Body of pancreas (tissue), 4 donors: Measurements from ENCODE around the gene TSGA10IP. TPM values are rescaled to one million over a fixed set of nuclear protein-coding genes. Genes with fewer than 3 reads are reported as not detected.

Source experiments
- ATAC-seq: fragments of 150-250 bp; one replicate; pipeline ENCODE4 v1.9.1; 2016
- DNase-seq, 4 donors: peaks; one replicate each; pipeline ENCODE4 v3.0.0-alpha.2; 2019
- H3K27ac ChIP-seq, 4 donors: fragments of 200-600 bp; sonication (generic); 1 replicate in 3 of 4; 2 replicates in 1 of 4; pipeline versions ENCODE4 v1.5.1 to v1.6.1; 2016 to 2019; ENCODE audit warnings: mild to moderate bottlenecking in 1 of 4, mixed read lengths in 1 of 4, moderate library complexity in 1 of 4
- H3K27me3 ChIP-seq, 2 donors: fragments of 200-600 bp; sonication (generic); one replicate each; pipeline ENCODE4 v1.6.0; 2016; ENCODE audit warnings: mild to moderate bottlenecking in 1 of 2
- H3K36me3 ChIP-seq, 2 donors: fragments of 200-600 bp; sonication (generic); replicated peaks in 1 of 2; 2 replicates each; pipeline ENCODE4 v1.5.1; 2016; ENCODE audit warnings: low read depth in 2 of 2; ENCODE audit not compliant: insufficient read depth in 1 of 2
- H3K4me1 ChIP-seq: fragments of 200-600 bp; sonication (generic); one replicate; pipeline ENCODE4 v1.6.0; 2016
- H3K4me3 ChIP-seq, 2 donors: fragments of 200-600 bp; sonication (generic); 1 replicate in 1 of 2; 2 replicates in 1 of 2; pipeline ENCODE4 v1.5.1; 2016 to 2019
- H3K9me3 ChIP-seq, 3 donors: fragments of 200-600 bp; sonication (generic); 1 replicate in 2 of 3; 2 replicates in 1 of 3; pipeline ENCODE4 v1.5.1; 2016
- POLR2A ChIP-seq, 3 donors: fragments of 450-650 bp; IDR thresholded peaks; one replicate each; pipeline ENCODE4 v1.6.1; 2016; ENCODE audit warnings: antibody characterized with exemption in 3 of 3, mild to moderate bottlenecking in 2 of 3
- WGBS, 2 donors: methylation state at CpG; one replicate each; pipeline ENCODE4 v1.1.5; 2017; 5-methylcytosine and 5-hydroxymethylcytosine counted together
- intact Hi-C: fragments of 100-400 bp; cut with DNase I; formaldehyde crosslinking; loops from one replicate; pipeline ENCODE4 v1.15.1; 2023
- total RNA-seq, 2 donors: library from RNA; depleted of rRNA; stranded (reverse); fragments of >200 nt; gene quantifications; one replicate each; pipeline ENCODE4 v1.1.0, GENCODE V29; 2016
- TF ChIP-seq, protein P1 (sequence below), 7 experiments: fragments of 450-650 bp in 4 of 7; fragments of 200-600 bp in 3 of 7; sonication (generic) in 3 of 7; IDR thresholded peaks; one replicate each; pipeline ENCODE4 v1.5.1; 2016 to 2019; ENCODE audit warnings: antibody characterized with exemption in 7 of 7

Gene TSGA10IP
- total RNA-seq, 2 donors from 2014 or later: not detected

DNA sequence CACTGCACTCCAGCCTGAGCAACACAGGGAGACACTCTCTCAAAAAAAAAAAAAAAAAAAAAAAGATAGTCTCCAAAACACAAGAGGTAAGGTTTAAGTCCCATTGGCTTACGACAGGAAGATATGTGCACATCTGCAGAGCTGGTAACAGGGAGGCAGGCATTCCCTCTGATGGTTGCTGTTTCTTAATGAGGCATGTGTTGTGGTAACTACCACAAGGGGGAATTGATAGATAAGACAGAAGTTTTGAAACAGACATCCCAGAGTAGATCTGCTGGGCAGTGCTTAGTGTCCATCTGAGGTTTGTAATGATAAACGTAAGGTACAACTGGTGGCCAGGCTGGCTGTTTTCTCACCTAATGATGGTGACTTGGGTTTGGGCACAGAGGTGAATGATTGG is 52.0 kb downstream of the TSGA10IP start:
- H3K27ac ChIP-seq: no peak overlapping the region
- H3K4me3 ChIP-seq: no peak overlapping the region
- DNase-seq (no peak), ATAC-seq (no peak)
- intact Hi-C loops: no loop called here
- peaks cover 13% of the 10 kb centered on the region for H3K4me1 ChIP-seq
- WGBS, 2 donors: 73 to 93% methylated on average over 2 of the region's 2 CpGs
- TF ChIP-seq, protein P1, sequence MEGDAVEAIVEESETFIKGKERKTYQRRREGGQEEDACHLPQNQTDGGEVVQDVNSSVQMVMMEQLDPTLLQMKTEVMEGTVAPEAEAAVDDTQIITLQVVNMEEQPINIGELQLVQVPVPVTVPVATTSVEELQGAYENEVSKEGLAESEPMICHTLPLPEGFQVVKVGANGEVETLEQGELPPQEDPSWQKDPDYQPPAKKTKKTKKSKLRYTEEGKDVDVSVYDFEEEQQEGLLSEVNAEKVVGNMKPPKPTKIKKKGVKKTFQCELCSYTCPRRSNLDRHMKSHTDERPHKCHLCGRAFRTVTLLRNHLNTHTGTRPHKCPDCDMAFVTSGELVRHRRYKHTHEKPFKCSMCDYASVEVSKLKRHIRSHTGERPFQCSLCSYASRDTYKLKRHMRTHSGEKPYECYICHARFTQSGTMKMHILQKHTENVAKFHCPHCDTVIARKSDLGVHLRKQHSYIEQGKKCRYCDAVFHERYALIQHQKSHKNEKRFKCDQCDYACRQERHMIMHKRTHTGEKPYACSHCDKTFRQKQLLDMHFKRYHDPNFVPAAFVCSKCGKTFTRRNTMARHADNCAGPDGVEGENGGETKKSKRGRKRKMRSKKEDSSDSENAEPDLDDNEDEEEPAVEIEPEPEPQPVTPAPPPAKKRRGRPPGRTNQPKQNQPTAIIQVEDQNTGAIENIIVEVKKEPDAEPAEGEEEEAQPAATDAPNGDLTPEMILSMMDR (IDR thresholded peaks at IDR 0.05): no peak
- no peak for TF ChIP-seq POLR2A (IDR thresholded peaks at IDR 0.05)
- no peaks in the 10 kb centered on the region for H3K9me3 ChIP-seq
- peaks cover 10 to 27% of the 10 kb centered on the region in 2 donors for H3K36me3 ChIP-seq
- no peaks in the 10 kb centered on the region for H3K27me3 ChIP-seq

DNA sequence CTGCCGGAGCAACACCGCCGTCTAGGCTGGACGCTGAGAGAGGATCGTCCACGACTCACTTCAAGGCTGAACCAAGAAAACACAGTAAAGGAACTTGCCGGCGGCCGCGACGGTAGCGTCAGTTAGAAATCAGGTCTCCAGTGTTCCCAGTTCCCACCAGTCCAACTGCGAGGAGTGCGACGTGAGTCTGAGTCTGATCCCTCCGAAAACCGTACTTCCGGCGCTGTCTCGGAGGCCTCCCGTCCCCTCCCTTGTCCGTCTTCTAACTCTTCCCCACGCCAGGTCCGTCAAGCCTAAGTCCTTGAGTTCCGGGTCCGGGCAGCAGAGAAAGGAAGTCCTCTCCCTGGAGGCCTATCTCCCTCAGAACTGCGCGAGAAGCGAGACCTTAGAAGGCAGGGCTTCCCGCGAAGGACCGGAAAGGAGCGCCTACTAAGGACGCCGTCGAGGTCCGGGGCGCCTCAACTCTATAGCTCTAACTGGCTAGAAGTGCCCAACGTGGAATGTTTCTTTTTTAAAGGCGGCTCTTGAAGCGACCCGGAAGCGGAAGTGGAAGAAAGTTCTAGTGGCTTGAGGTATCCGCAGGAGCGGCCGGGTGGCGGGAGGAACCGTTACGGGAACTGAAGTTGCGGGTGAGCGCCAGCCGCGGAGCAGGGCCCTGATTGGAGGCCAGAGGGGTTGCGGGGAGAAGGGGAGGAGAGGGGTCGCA is 56.8 kb downstream of the TSGA10IP start, which contains the start of the genes BANF1 and EIF1AD:
TSS of gene BANF1 (plus strand) at position 562 of the 706 bp plus-strand sequence. CDS start 748 bp downstream, outside the sequence.
TSS of gene EIF1AD (minus strand) at position 216 of the 706 bp plus-strand sequence. CDS start 1,768 bp downstream, outside the sequence.
- H3K4me3 ChIP-seq: peak within 1 kb of the TSS; percentile 60 to 80
- peak; percentile 91 for ATAC-seq
- intact Hi-C loops: no loop called here
- peaks cover 10 to 27% of the 10 kb centered on the region in 2 donors for H3K36me3 ChIP-seq
- TF ChIP-seq POLR2A (IDR thresholded peaks at IDR 0.05): peak in 2 of 3 donors; percentile 67 to 74
- TF ChIP-seq, protein P1 (IDR thresholded peaks at IDR 0.05): peak in 1 of 7 experiments; percentile 21
- peak within 1 kb of the TSS; percentile 84 to 96 (median 90) for H3K27ac ChIP-seq
- no peaks in the 10 kb centered on the region for H3K9me3 ChIP-seq
- DNase-seq: peak; percentile 92 to 95 (median 92)
- H3K4me1 ChIP-seq: peaks cover 27% of the 10 kb centered on the region
- 0% methylated on average over 32 to 55 of the region's 55 CpGs for WGBS, 2 donors
- no peaks in the 10 kb centered on the region for H3K27me3 ChIP-seq

DNA sequence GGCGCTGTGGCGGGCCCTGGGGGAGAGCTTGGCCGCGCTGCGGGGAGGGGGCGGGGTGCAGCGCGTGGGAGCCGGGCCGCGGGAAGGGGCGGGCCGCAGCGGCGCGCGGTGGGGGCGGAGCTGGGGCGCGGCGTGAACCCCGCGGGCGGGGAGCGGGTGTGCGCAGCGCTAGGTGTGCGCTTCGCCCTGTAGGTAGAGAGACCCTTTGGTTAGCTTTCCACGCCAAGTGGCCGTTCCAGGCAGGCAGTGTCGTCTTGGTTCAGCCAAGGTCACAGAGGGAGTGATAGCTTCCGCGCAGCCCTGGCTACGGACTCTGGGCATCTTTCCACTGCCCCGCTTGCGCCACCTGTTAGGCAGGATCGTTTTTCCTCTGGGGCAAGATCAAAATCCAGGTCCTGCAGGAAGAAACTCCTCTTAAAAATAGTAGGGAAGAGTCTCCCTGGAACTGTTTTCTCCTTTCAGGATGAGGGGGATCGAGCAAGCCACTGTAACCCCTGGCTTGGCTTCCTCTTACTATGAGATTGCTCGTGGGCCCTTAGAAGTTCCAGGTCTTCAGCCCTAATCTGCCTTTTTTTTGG is 57.5 kb downstream of the TSGA10IP start:
- intact Hi-C loops: no loop called here
- ATAC-seq (peak; percentile 72), DNase-seq (peak; percentile 79 to 86 (median 81))
- Histone ChIP-seq H3K4me3 (peak overlapping the region; percentile 60 to 80), H3K4me1 (peaks cover 27% of the 10 kb centered on the region), H3K27ac (peak overlapping the region; percentile 84 to 96 (median 90)), H3K27me3 (no peaks in the 10 kb centered on the region), H3K9me3 (no peaks in the 10 kb centered on the region), H3K36me3 (peaks cover 10 to 22% of the 10 kb centered on the region in 2 donors)
- WGBS, 2 donors: 0 to 1% methylated on average over 18 to 40 of the region's 40 CpGs
- TF ChIP-seq, protein P1 (IDR thresholded peaks at IDR 0.05): peak in 4 of 7 experiments; percentile 9 to 23 (median 17)
- TF ChIP-seq POLR2A (IDR thresholded peaks at IDR 0.05): peak in 1 of 3 donors; percentile 20

DNA sequence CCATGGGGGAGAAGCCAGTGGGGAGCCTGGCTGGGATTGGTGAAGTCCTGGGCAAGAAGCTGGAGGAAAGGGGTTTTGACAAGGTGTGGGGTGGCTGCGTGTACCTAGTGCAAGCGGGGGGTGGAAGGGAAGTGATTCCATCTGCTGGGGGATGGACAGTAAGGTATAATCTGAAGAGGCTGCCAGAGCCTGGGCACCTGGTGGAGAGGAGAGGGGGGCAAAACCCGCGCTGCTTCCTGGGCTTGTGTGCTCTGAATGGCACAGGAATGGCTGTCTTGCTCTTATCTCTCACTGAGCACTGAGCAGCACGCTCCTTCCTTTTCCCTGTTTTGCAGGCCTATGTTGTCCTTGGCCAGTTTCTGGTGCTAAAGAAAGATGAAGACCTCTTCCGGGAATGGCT is 58.0 kb downstream of the TSGA10IP start:
- Histone ChIP-seq H3K27ac (peak overlapping the region in 3 of 4 donors; percentile 87 to 96 (median 92)), H3K9me3 (no peaks in the 10 kb centered on the region), H3K4me3 (peak overlapping the region in 1 of 2 donors; percentile 60), H3K36me3 (peaks cover 8 to 17% of the 10 kb centered on the region in 2 donors), H3K4me1 (peaks cover 27% of the 10 kb centered on the region), H3K27me3 (no peaks in the 10 kb centered on the region)
- DNase-seq (no peak), ATAC-seq (no peak)
- intact Hi-C loops: no loop called here
- TF ChIP-seq, protein P1 (IDR thresholded peaks at IDR 0.05): no peak
- no peak for TF ChIP-seq POLR2A (IDR thresholded peaks at IDR 0.05)
- WGBS, 2 donors: 65 to 67% methylated on average over 6 of the region's 6 CpGs
